ENCODE measurements around the gene TMEM52. TPM values are rescaled to one million over a fixed set of nuclear protein-coding genes. Genes with fewer than 3 reads are reported as not detected.
A peak's percentile ranks its signal among the peaks of the same experiment; 100 is the strongest.

TMEM52 gene
- total RNA-seq, 1 experiment from 2014 or later: 9.6 TPM

- H4K20me1 ChIP-seq (ENCODE audit: control insufficient read depth, insufficient read depth, insufficient read length): no peaks in the 10 kb centered on the region
- no peaks in the 10 kb centered on the region for H3K23me2 ChIP-seq (ENCODE audit: insufficient read length, low read depth, low read length, poor library complexity, severe bottlenecking)
- no peak for DNase-seq
- WGBS (ENCODE audit: extremely low coverage, insufficient read length, low lambda C conversion rate): no CpG with 5 or more reads among the region's 12 CpGs
- no peaks in the 10 kb centered on the region for H3K9me3 ChIP-seq (ENCODE audit: control insufficient read depth, low read depth, low read length)
- Mint-ChIP-seq H3K27ac (no peak overlapping the region), H3K4me1 (peaks cover 27 to 33% of the 10 kb centered on the region in 2 experiments), H3K36me3 (ENCODE audit: insufficient read depth in 1 of 3, low read depth in 3 of 3) (peaks cover 0 to 2% (median 1%) of the 10 kb centered on the region in 3 experiments; a peak in 1 of 7 replicates), H3K27me3 (ENCODE audit: low read depth) (peaks cover 7% of the 10 kb centered on the region), H3K4me3 (peak overlapping the region in 1 of 2 experiments; percentile 29; a peak in 1 of 5 replicates), H3K9me3 (peaks cover 2 to 4% of the 10 kb centered on the region in 2 experiments; a peak in 2 of 5 replicates)
- H2AFZ ChIP-seq (ENCODE audit: low read length): no peak overlapping the region
- no peak overlapping the region for H2BK5ac ChIP-seq (ENCODE audit: insufficient read length, low read length)
- H2BK120ac ChIP-seq (ENCODE audit: low read depth, low read length, poor library complexity, severe bottlenecking): no peak overlapping the region
- H3K18ac ChIP-seq (ENCODE audit: insufficient read length, low read depth, low read length): no peak overlapping the region
- peak overlapping the region; percentile 18 for H3K4me2 ChIP-seq (ENCODE audit: insufficient read depth, insufficient read length, low read length)
- no peaks in the 10 kb centered on the region for H3K27me3 ChIP-seq (ENCODE audit: insufficient read depth, low read length)
- H2BK15ac ChIP-seq (ENCODE audit: low read depth, low read length): no peak overlapping the region
- no peak overlapping the region for H4K5ac ChIP-seq (ENCODE audit: insufficient read length, low read depth, low read length)
- no peak overlapping the region for H3K4ac ChIP-seq (ENCODE audit: low read depth, low read length)
- TF ChIP-seq CTCF (conservative IDR thresholded peaks at IDR 0.05): no peak
- no peaks in the 10 kb centered on the region for H3K79me1 ChIP-seq (ENCODE audit: insufficient read depth, low read depth, low read length, poor library complexity, severe bottlenecking)
- H3T11ph ChIP-seq (ENCODE audit: low read length): no peak overlapping the region
- no peak overlapping the region for H3K23ac ChIP-seq (ENCODE audit: insufficient read length, low read depth, low read length)
- no peak overlapping the region for H3K9ac ChIP-seq (ENCODE audit: extremely low read depth, insufficient read length, low read length)
- H3K14ac ChIP-seq (ENCODE audit: insufficient read depth, low read length): no peak overlapping the region
- no peaks in the 10 kb centered on the region; the same call in 1 of the 2 replicates for H3K4me1 ChIP-seq (ENCODE audit: insufficient read depth, low read length)
- H3K56ac ChIP-seq (ENCODE audit: insufficient read length, low read depth, low read length): no peak overlapping the region
- H2AK5ac ChIP-seq (ENCODE audit: insufficient read length, low read length): no peak overlapping the region
- no peak overlapping the region for H3K27ac ChIP-seq (ENCODE audit: insufficient read length, low read depth, low read length)
- no peak overlapping the region for H2BK20ac ChIP-seq (ENCODE audit: low read depth, low read length, poor library complexity, severe bottlenecking)
- no peak overlapping the region for H2BK12ac ChIP-seq (ENCODE audit: insufficient read length, low read depth, low read length)
- H4K91ac ChIP-seq (ENCODE audit: insufficient read length, low read depth, low read length): no peak overlapping the region
- H4K8ac ChIP-seq (replicated peaks; ENCODE audit: insufficient read length, low read depth, low read length): no peak overlapping the region
- no peaks in the 10 kb centered on the region for H3K79me2 ChIP-seq (ENCODE audit: insufficient read depth, low read length)
These were observed 40.4 kb upstream of the TMEM52 start for GRCh38 chr1:1959459-1959839.

Measured in H9 (cell line).